Endothelial cell of umbilical vein (primary cell): ENCODE results near the gene CKS2. TPM values are rescaled to one million over a fixed set of nuclear protein-coding genes. Genes with fewer than 3 reads are reported as not detected.

ENCODE experiments used
- BruUV-seq: library from RNA; stranded (reverse); fragments of 400-500 nt; replicated peaks from 2 replicates; lab custom pipeline; 2021; lab: Mats Ljungman, UMichigan
- CTCF ChIA-PET: fragments of 300-600, 350-600 bp; sonication (Branson Sonifier 250); formaldehyde crosslinking; loops from one replicate; lab custom pipeline; 2021; ENCODE audit warnings: antibody characterized with exemption, inconsistent platforms; lab: Charles Lee
- POLR2A ChIA-PET: fragments of 300-600, 350-600 bp; sonication (Branson Sonifier 250); formaldehyde crosslinking; loops from one replicate; lab custom pipeline; 2021; ENCODE audit warnings: antibody characterized with exemption, inconsistent platforms; lab: Charles Lee
- DNase-seq: peaks from one replicate; pipeline ENCODE4 v3.0.0-alpha.2; 2011; ENCODE audit warnings: low read depth, low spot score
- FAIRE-seq: peaks from 2 replicates; lab custom pipeline; 2011; peaks lifted over from hg19 to GRCh38; lab: Jason Lieb, UNC
- H2AFZ ChIP-seq: 2 replicates; pipeline ENCODE4 v1.6.0; 2012; ENCODE audit warnings: low read depth, low read length, control low read depth, inconsistent platforms
- H3K27ac ChIP-seq: 2 replicates; pipeline ENCODE4 v1.5.1; 2011; ENCODE audit warnings: low read depth, mild to moderate bottlenecking, control low read depth, low read length, moderate library complexity; ENCODE audit not compliant: insufficient read depth
- H3K27me3 ChIP-seq, 2 experiments: 2 replicates each; pipeline versions ENCODE4 v1.6.0 to v1.6.1; 2011; ENCODE audit warnings: low read length in 2 of 2, mixed read lengths in 1 of 2; ENCODE audit not compliant: control insufficient read depth in 2 of 2, insufficient read depth in 2 of 2
- H3K36me3 ChIP-seq, 2 experiments: 2 replicates in 1 of 2; 3 replicates in 1 of 2; pipeline ENCODE4 v1.5.1; 2011; ENCODE audit warnings: low read length in 2 of 2, mild to moderate bottlenecking in 1 of 2, moderate library complexity in 1 of 2; ENCODE audit not compliant: control insufficient read depth in 2 of 2, insufficient read depth in 2 of 2; ENCODE audit errors: extremely low read depth in 1 of 2
- H3K4me1 ChIP-seq: 3 replicates; pipeline ENCODE4 v1.5.1; 2011; ENCODE audit warnings: mild to moderate bottlenecking, low read length; ENCODE audit not compliant: control insufficient read depth, insufficient read depth; ENCODE audit errors: extremely low read depth
- H3K4me2 ChIP-seq: 2 replicates; pipeline ENCODE4 v1.6.1; 2011; ENCODE audit warnings: low read length, control low read depth, mixed read lengths; ENCODE audit not compliant: insufficient read depth
- H3K4me3 ChIP-seq, 3 experiments: fragments of 200-600 bp in 1 of 3; sonication (generic), shearing (Covaris generic) in 1 of 3; replicated peaks in 1 of 3; 2 replicates each; pipeline ENCODE4 v1.5.1; 2011 to 2016; ENCODE audit warnings: control low read depth in 3 of 3, low read length in 3 of 3, mild to moderate bottlenecking in 2 of 3, inconsistent platforms in 1 of 3, low read depth in 1 of 3, moderate library complexity in 1 of 3; ENCODE audit not compliant: insufficient read depth in 1 of 3
- H3K79me2 ChIP-seq: 2 replicates; pipeline ENCODE4 v1.6.0; 2012; ENCODE audit warnings: low read length, inconsistent platforms; ENCODE audit not compliant: control insufficient read depth, insufficient read depth
- H3K9ac ChIP-seq: replicated peaks from 2 replicates; pipeline ENCODE3; 2011; ENCODE audit warnings: low read length, control low read depth; ENCODE audit not compliant: insufficient read depth; ENCODE audit errors: extremely low read depth
- H3K9me1 ChIP-seq: replicated peaks from 3 replicates; pipeline ENCODE4 v1.6.0; 2011; ENCODE audit warnings: mild to moderate bottlenecking, low read length; ENCODE audit not compliant: control insufficient read depth, insufficient read depth; ENCODE audit errors: extremely low read depth
- H3K9me3 ChIP-seq: replicated peaks from 2 replicates; pipeline ENCODE4 v1.5.1; 2012; ENCODE audit warnings: low read length, inconsistent platforms; ENCODE audit not compliant: control insufficient read depth, insufficient read depth
- H4K20me1 ChIP-seq: replicated peaks from 2 replicates; pipeline ENCODE3; 2011; ENCODE audit warnings: mild to moderate bottlenecking, low read length; ENCODE audit not compliant: control insufficient read depth, insufficient read depth; ENCODE audit errors: extremely low read depth
- FOS ChIP-seq: IDR thresholded peaks from 2 replicates; pipeline ENCODE4 v1.6.1; 2011; ENCODE audit warnings: mild to moderate bottlenecking, low read length, moderate library complexity, borderline replicate concordance; ENCODE audit not compliant: insufficient read depth
- GATA2 ChIP-seq: IDR thresholded peaks from 2 replicates; pipeline ENCODE4 v1.7.0; 2011; ENCODE audit warnings: low read depth, mild to moderate bottlenecking, moderate library complexity, mixed read lengths, low read length; ENCODE audit not compliant: insufficient read length, insufficient read depth
- JUN ChIP-seq: IDR thresholded peaks from 2 replicates; pipeline ENCODE4 v1.6.1; 2011; ENCODE audit warnings: borderline replicate concordance, low read depth; ENCODE audit not compliant: insufficient read length, insufficient read depth
- MYC ChIP-seq: IDR thresholded peaks from one replicate; pipeline ENCODE4 v1.6.1; 2011; ENCODE audit warnings: mild to moderate bottlenecking, low read depth, low read length
- POLR2A ChIP-seq: IDR thresholded peaks from 2 replicates; pipeline ENCODE4 v1.6.1; 2012; ENCODE audit warnings: low read depth, mild to moderate bottlenecking, control low read depth, low read length
- POLR2AphosphoS5 ChIP-seq: IDR thresholded peaks from 2 replicates; pipeline ENCODE4 v1.6.1; 2012; ENCODE audit warnings: low read depth, mild to moderate bottlenecking, control low read depth, low read length, moderate library complexity; ENCODE audit not compliant: insufficient read depth
- dilution Hi-C: fragments of 300-500 bp; cut with MboI; formaldehyde crosslinking; loops from one replicate; pipeline ENCODE4 v1.15.0; 2019; ENCODE audit warnings: low sequenced_read_pairs; ENCODE audit not compliant: extremely low pct_ligation_motif_present
- intact Hi-C: fragments of 100-400 bp; cut with micrococcal nuclease; formaldehyde crosslinking; loops from one replicate; pipeline ENCODE4 v1.10.0; 2022
- polyA plus RNA-seq, 4 experiments: library from polyadenylated mRNA; depleted of rRNA in 3 of 4; stranded (reverse) in 3 of 4; unstranded in 1 of 4; fragments of >200 nt; gene quantifications; 2 replicates each; pipeline versions ENCODE4 v1.2.1 to v1.2.3, GENCODE V29; 2011 to 2012; ENCODE audit warnings: missing spikeins in 1 of 4
- total RNA-seq: library from RNA; stranded (reverse); gene quantifications from 2 replicates; pipeline ENCODE4 v1.2.3, GENCODE V29; 2021

Gene CKS2
- total and polyA plus RNA-seq, 2 donors (not counting 3 experiments of a cell fraction or from before 2014, with no cell fraction given), result 153 to 269 TPM

GRCh38 chr9:89309166-89309565 lies 1.8 kb upstream of the CKS2 start:
- H3K9me1 ChIP-seq, result no peaks in the 10 kb centered on the region
- BruUV-seq, result no TSS peak
- H3K9me3 ChIP-seq, result no peaks in the 10 kb centered on the region
- no peaks in the 10 kb centered on the region for H3K27me3 ChIP-seq
- H2AFZ ChIP-seq, result no peak overlapping the region
- peak overlapping the region; percentile 98 for H3K27ac ChIP-seq
- TF ChIP-seq GATA2 (no peak), POLR2A (no peak), JUN (no peak), POLR2AphosphoS5 (no peak), FOS (no peak), MYC (no peak)
- intact Hi-C loops, result no loop called here
- POLR2A ChIA-PET, result no interaction called here
- H3K4me2 ChIP-seq, result no peak overlapping the region
- peaks cover 31% of the 10 kb centered on the region for H3K79me2 ChIP-seq
- H4K20me1 ChIP-seq, result no peaks in the 10 kb centered on the region
- DNase-seq (no peak), FAIRE-seq (no peak)
- H3K36me3 ChIP-seq, result no peaks in the 10 kb centered on the region
- H3K9ac ChIP-seq, result no peak overlapping the region
- dilution Hi-C loops, result no loop called here
- H3K4me3 ChIP-seq, result no peak overlapping the region
- peaks cover 18% of the 10 kb centered on the region for H3K4me1 ChIP-seq
- CTCF ChIA-PET, result no interaction called here

DNA sequence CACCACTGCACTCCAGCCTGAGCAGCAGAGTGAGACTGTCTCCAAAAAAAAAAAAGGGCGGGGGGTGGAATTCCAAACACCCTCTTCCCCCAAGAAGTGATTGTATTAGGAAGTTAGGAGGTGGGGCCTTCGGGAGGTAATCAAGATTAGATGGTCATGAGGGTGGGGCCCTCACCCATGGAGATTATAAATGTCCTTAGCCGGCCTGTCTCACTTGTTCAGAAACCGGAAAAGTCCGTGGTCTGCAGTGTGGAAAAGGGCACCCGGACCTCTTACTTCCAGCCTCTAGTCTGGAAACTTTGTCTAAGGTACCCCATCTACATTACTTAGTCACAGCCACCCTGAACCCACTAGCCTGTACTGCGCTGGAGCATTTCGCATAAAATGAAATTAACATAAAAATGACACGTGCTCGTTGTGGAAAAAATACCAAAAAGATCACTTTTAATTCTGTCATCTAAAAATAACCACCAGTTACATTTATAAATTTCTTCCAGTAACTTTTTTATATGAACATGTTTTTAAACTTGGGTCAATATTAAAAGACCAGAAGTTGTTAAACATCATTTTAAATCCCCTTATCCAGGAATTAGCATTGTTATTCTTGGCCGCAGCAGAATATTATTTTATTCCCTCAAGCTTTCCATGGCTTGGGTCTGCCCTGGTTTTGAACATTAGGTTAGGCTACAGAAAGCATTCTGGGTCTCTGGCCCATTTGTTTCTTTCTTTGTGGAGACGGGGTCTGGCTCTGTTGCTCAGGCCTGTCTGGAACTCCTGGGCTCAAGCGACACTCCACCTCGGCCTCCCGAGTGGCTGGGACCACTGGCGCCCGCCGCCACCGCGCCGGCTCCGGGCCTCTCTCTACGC lies 1.2 kb upstream of the CKS2 start:
- FAIRE-seq (peak; percentile 28), DNase-seq (peak; percentile 37)
- dilution Hi-C loops, result no loop called here
- Histone ChIP-seq H3K4me1 (peaks cover 25% of the 10 kb centered on the region), H3K4me2 (peak overlapping the region; percentile 90), H3K27me3 (no peaks in the 10 kb centered on the region), H2AFZ (no peak overlapping the region), H3K36me3 (peaks cover 0 to under 1% of the 10 kb centered on the region in 2 experiments), H3K4me3 (peak overlapping the region; percentile 41 to 70 (median 54)), H3K9me3 (no peaks in the 10 kb centered on the region), H3K27ac (peak overlapping the region; percentile 98), H3K9ac (peak overlapping the region; percentile 98), H3K79me2 (peaks cover 38% of the 10 kb centered on the region), H4K20me1 (no peaks in the 10 kb centered on the region), H3K9me1 (no peaks in the 10 kb centered on the region)
- intact Hi-C loops, result loop anchor here (1.0 to 10.0 kb wide), 5 partner anchors 8 to 923 kb away; partner anchors contain the start of genes SECISBP2 and SPIN1
- BruUV-seq, result TSS peak; percentile 81
- ChIA-PET POLR2A (interaction anchor here (0.6 kb wide), 1 partner anchor 9 kb away, joined by 3 read pairs; the partner anchor contains the start of gene SECISBP2), CTCF (interaction anchor here (1.3 kb wide), 1 partner anchor 31 kb away, joined by 4 read pairs; no protein-coding TSS in a partner anchor)
- TF ChIP-seq POLR2AphosphoS5, result peak; percentile 59
- peak; percentile 49 for TF ChIP-seq POLR2A
- no peak for TF ChIP-seq FOS
